AG04450 (cell line): ENCODE results near the gene RASSF5. TPM values are rescaled to one million over a fixed set of nuclear protein-coding genes. Genes with fewer than 3 reads are reported as not detected.

Experiments
- CTCF ChIA-PET: fragments of 300-600, 350-600 bp; formaldehyde crosslinking; extraction: SDS; loops from one replicate; lab custom pipeline; 2022; ENCODE audit warnings: antibody characterized with exemption, inconsistent platforms; lab: Charles Lee
- POLR2A ChIA-PET: fragments of 350-600 bp; formaldehyde crosslinking; extraction: SDS; loops from one replicate; lab custom pipeline; 2021; ENCODE audit warnings: antibody characterized with exemption, inconsistent platforms; lab: Yijun Ruan, JAX
- DNase-seq: peaks from one replicate; pipeline ENCODE4 v3.0.0-alpha.2; 2011; ENCODE audit warnings: low read depth, low spot score
- H3K27ac ChIP-seq: one replicate; pipeline ENCODE4 v1.5.1; 2012; ENCODE audit warnings: low read depth, low read length, control low read depth
- H3K27me3 ChIP-seq: one replicate; pipeline ENCODE4 v1.6.0; 2012; ENCODE audit warnings: low read length; ENCODE audit not compliant: control insufficient read depth, insufficient read depth
- H3K4me3 ChIP-seq: 2 replicates; pipeline ENCODE4 v1.5.1; 2011; ENCODE audit warnings: mild to moderate bottlenecking, low read depth, low read length, control low read depth
- H3K9me3 ChIP-seq: 2 replicates; pipeline ENCODE4 v1.5.1; 2012; ENCODE audit warnings: low read length; ENCODE audit not compliant: control insufficient read depth, insufficient read depth
- polyA plus RNA-seq: library from polyadenylated mRNA; depleted of rRNA; stranded (reverse); fragments of >200 nt; gene quantifications from 2 replicates; pipeline ENCODE4 v1.2.3, GENCODE V29; 2011
- TF ChIP-seq, protein P1 (sequence below): IDR thresholded peaks from 2 replicates; pipeline ENCODE4 v1.5.1; 2011; ENCODE audit warnings: low read depth, low read length, control low read depth, inconsistent platforms

The RASSF5 gene
- polyA plus RNA-seq, 1 experiment = 2.3 TPM

DNA sequence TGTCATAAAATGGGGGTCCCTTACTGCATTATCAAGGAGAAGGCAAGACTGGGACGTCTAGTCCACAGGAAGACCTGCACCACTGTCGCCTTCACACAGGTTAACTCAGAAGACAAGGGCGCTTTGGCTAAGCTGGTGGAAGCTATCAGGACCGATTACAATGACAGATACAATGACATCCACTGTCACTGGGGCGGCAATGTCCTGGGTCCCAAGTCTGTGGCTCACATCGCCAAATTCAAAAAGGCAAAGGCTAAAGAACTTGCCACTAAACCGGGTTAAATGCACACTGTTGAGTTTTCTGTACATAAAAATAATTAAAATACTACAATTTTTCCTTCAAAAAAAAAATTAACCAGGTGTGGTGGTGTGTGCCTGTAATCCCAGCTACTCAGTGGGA lies 22.1 kb downstream of the RASSF5 start:
- no peak overlapping the region for H3K27ac ChIP-seq
- POLR2A ChIA-PET = interaction anchor here (0.5 kb wide), 1 partner anchor 14 kb away, joined by 5 read pairs; no protein-coding TSS in a partner anchor
- CTCF ChIA-PET = interaction anchor here (1.6 kb wide), 1 partner anchor 16 kb away, joined by 4 read pairs; no protein-coding TSS in a partner anchor
- peaks cover 7% of the 10 kb centered on the region for H3K27me3 ChIP-seq
- H3K9me3 ChIP-seq = no peaks in the 10 kb centered on the region
- TF ChIP-seq, protein P1, sequence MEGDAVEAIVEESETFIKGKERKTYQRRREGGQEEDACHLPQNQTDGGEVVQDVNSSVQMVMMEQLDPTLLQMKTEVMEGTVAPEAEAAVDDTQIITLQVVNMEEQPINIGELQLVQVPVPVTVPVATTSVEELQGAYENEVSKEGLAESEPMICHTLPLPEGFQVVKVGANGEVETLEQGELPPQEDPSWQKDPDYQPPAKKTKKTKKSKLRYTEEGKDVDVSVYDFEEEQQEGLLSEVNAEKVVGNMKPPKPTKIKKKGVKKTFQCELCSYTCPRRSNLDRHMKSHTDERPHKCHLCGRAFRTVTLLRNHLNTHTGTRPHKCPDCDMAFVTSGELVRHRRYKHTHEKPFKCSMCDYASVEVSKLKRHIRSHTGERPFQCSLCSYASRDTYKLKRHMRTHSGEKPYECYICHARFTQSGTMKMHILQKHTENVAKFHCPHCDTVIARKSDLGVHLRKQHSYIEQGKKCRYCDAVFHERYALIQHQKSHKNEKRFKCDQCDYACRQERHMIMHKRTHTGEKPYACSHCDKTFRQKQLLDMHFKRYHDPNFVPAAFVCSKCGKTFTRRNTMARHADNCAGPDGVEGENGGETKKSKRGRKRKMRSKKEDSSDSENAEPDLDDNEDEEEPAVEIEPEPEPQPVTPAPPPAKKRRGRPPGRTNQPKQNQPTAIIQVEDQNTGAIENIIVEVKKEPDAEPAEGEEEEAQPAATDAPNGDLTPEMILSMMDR = no peak
- DNase-seq = no peak
- H3K4me3 ChIP-seq = no peak overlapping the region

DNA sequence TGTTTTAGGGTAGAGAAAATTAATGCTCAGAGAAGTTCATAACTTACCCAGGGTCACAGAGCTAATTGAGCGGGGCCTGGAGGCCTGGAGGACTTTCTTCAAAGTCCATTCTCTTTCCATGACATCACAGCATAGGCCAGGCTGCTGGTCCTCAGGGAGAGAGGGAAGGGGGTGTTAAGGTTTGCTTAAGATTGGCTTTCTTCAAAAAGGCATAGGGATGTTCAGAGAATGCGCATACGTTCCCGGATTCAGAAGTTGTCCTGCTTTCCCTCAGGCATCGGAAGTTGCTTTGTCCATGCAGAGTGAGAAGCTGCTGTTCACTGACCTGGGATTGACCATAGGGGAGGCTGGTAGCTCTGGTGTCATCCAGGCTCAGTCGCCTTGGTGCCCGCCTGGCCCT lies 25.0 kb downstream of the RASSF5 start:
- Histone ChIP-seq H3K4me3 (no peak overlapping the region), H3K27me3 (peaks cover 3% of the 10 kb centered on the region), H3K27ac (no peak overlapping the region), H3K9me3 (no peaks in the 10 kb centered on the region)
- TF ChIP-seq, protein P1 = no peak
- ChIA-PET POLR2A (no interaction called here), CTCF (interaction anchor here (6.6 kb wide), 1 partner anchor 12 kb away, joined by 66 read pairs; no protein-coding TSS in a partner anchor)
- DNase-seq = no peak

DNA sequence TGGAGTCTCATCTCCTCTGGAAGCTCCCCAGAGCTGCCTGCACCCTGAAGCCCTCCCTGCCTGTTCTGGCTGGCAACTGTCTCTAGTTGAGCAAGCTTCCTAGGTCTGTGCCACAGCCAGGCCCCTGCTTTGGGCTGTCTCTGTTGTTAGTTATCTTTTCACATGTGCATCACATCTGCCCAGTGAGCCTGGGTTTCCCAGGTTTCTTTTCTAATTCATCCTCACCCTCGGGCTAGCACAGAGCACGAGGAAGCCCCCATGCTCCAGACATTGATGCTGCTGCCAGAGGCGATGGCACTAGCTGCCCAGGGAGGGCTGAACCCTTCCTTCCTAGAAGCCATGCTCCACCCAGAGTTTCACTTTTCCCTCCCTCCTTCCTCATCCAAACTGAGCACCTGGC lies 27.2 kb downstream of the RASSF5 start:
- no peaks in the 10 kb centered on the region for H3K9me3 ChIP-seq
- no peak for DNase-seq
- POLR2A ChIA-PET = no interaction called here
- no peak overlapping the region for H3K27ac ChIP-seq
- no peak overlapping the region for H3K4me3 ChIP-seq
- CTCF ChIA-PET = interaction anchor here (6.6 kb wide), 1 partner anchor 10 kb away, joined by 66 read pairs; no protein-coding TSS in a partner anchor
- no peaks in the 10 kb centered on the region for H3K27me3 ChIP-seq
- TF ChIP-seq, protein P1 = no peak

DNA sequence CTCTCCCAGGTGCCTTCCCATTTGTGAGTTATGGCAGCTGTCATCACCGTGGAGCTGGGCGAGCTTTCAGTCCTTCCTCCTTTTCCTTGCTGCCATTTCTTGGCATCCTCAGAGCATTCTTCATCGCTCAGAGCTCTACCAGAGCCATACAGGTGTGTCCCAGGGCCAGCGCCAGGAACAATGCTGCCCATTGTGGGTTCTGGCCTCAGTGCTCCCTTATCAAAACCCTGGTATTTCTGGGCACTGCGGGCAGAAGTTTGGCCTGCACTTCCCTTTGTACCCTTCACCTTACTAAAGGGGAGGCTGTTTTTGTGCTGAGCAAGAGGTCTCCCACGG lies 28.5 kb downstream of the RASSF5 start:
- Histone ChIP-seq H3K27ac (no peak overlapping the region), H3K9me3 (no peaks in the 10 kb centered on the region), H3K4me3 (no peak overlapping the region), H3K27me3 (no peaks in the 10 kb centered on the region)
- TF ChIP-seq, protein P1 = no peak
- DNase-seq = no peak
- POLR2A ChIA-PET = no interaction called here
- CTCF ChIA-PET = interaction anchor here (6.6 kb wide), 1 partner anchor 9 kb away, joined by 66 read pairs; no protein-coding TSS in a partner anchor

DNA sequence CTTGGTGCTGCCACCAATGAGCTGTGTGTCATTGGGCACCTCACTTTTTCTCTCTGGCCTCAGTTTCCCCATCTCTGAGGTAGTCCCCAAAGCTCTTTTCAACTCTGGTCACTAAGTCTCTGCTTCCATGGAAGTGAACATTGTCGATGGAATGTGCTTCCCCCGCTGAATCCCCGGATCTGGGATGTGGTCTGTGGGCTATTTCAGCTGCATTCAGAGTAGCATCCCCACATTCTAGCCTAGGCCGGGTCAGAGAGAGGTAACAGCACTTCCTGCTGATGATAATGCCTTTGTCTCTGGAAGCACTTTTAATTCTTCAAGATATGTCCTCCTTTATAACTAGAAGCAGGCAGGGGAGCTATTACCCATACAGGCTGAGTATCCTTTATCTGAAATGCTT lies 29.8 kb downstream of the RASSF5 start:
- ChIA-PET CTCF (interaction anchor here (0.8 to 6.6 kb wide), 2 partner anchors 8 to 47 kb away, joined by 4 to 66 read pairs; no protein-coding TSS in a partner anchor), POLR2A (no interaction called here)
- no peaks in the 10 kb centered on the region for H3K27me3 ChIP-seq
- H3K9me3 ChIP-seq = no peaks in the 10 kb centered on the region
- H3K27ac ChIP-seq = no peak overlapping the region
- no peak for DNase-seq
- TF ChIP-seq, protein P1 = no peak
- H3K4me3 ChIP-seq = no peak overlapping the region
